HepG2 (cell line): ENCODE measurements around the gene PRKCE. TPM values are rescaled to one million over a fixed set of nuclear protein-coding genes. Genes with fewer than 3 reads are reported as not detected.

Source experiments
- ATAC-seq: fragments of 200-7000 bp; cut with Tn5 transposase; 3 replicates; pipeline ENCODE4 v1.9.1; 2020; ENCODE audit warnings: mild to moderate bottlenecking, moderate library complexity
- BruUV-seq: library from RNA; stranded (reverse); fragments of 400-500 nt; replicated peaks from 2 replicates; lab custom pipeline; 2021; lab: Mats Ljungman, UMichigan
- CTCF ChIA-PET: fragments of 300-600 bp; formaldehyde crosslinking; extraction: SDS; loops from one replicate; lab custom pipeline; 2021; ENCODE audit warnings: low total read pairs, inconsistent platforms, low intra/inter-chr PET ratio; lab: Yijun Ruan, JAX
- POLR2A ChIA-PET: fragments of 350-600 bp; sonication (Branson Sonifier 250); formaldehyde crosslinking; loops from one replicate; lab custom pipeline; 2020; ENCODE audit warnings: antibody characterized with exemption, inconsistent platforms; lab: Yijun Ruan, JAX
- DNase-seq: peaks from one replicate; pipeline ENCODE4 v3.0.0-alpha.2; 2015; ENCODE audit warnings: low spot score
- FAIRE-seq: peaks from 3 replicates; lab custom pipeline; 2011; peaks lifted over from hg19 to GRCh38; lab: Jason Lieb, UNC
- H2AFZ ChIP-seq: one replicate; pipeline ENCODE4 v1.6.1; 2011; ENCODE audit warnings: low read length, inconsistent platforms
- H3K27ac ChIP-seq: fragments of 300-600 bp; 3 replicates; pipeline ENCODE4 v1.8.0; 2011; ENCODE audit warnings: mixed run types, mild to moderate bottlenecking, mixed read lengths, low read length, inconsistent platforms; ENCODE audit not compliant: insufficient read depth; ENCODE audit errors: extremely low read length
- H3K27me3 ChIP-seq, 2 experiments: fragments of 200-600 bp in 1 of 2; 2 replicates in 1 of 2; 3 replicates in 1 of 2; pipeline versions ENCODE4 v1.6.0 to v1.8.0; 2011; ENCODE audit warnings: low read length in 2 of 2, mild to moderate bottlenecking in 2 of 2, moderate library complexity in 2 of 2, inconsistent platforms in 1 of 2; ENCODE audit not compliant: insufficient read depth in 2 of 2, control insufficient read depth in 1 of 2
- H3K36me3 ChIP-seq, 2 experiments: fragments of 200-600 bp in 1 of 2; replicated peaks in 1 of 2; 2 replicates in 1 of 2; 3 replicates in 1 of 2; pipeline versions ENCODE4 v1.5.1 to v1.8.0; 2011; ENCODE audit warnings: low read length in 2 of 2, inconsistent platforms in 1 of 2; ENCODE audit not compliant: insufficient read depth in 2 of 2, control insufficient read depth in 1 of 2
- H3K4me1 ChIP-seq: 2 replicates; pipeline ENCODE4 v1.5.1; 2012; ENCODE audit warnings: low read length, inconsistent platforms; ENCODE audit not compliant: insufficient read depth
- H3K4me2 ChIP-seq: 2 replicates; pipeline ENCODE4 v1.6.0; 2011; ENCODE audit warnings: low read depth, low read length, inconsistent platforms
- H3K4me3 ChIP-seq, 3 experiments: fragments of 200-600 bp in 1 of 3; sonication (generic), shearing (Covaris generic) in 1 of 3; replicated peaks in 1 of 3; 2 replicates each; pipeline ENCODE4 v1.5.1; 2011 to 2016; ENCODE audit warnings: low read length in 3 of 3, inconsistent platforms in 2 of 3, low read depth in 2 of 3, mild to moderate bottlenecking in 2 of 3, control low read depth in 1 of 3, mixed read lengths in 1 of 3; ENCODE audit not compliant: insufficient read depth in 1 of 3
- H3K79me2 ChIP-seq: one replicate; pipeline ENCODE4 v1.6.1; 2011; ENCODE audit warnings: low read length, inconsistent platforms; ENCODE audit not compliant: insufficient read depth
- H3K9ac ChIP-seq: 2 replicates; pipeline ENCODE4 v1.6.0; 2011; ENCODE audit warnings: mild to moderate bottlenecking, low read depth, low read length, inconsistent platforms; ENCODE audit not compliant: insufficient read depth
- H3K9me3 ChIP-seq: 2 replicates; pipeline ENCODE4 v1.5.1; 2012; ENCODE audit warnings: mild to moderate bottlenecking, low read length
- H4K20me1 ChIP-seq: 2 replicates; pipeline ENCODE4 v1.6.0; 2011; ENCODE audit warnings: inconsistent platforms, mild to moderate bottlenecking, low read length, moderate library complexity; ENCODE audit not compliant: insufficient read depth
- GFI1 ChIP-seq: sonication (generic); formaldehyde crosslinking; IDR thresholded peaks from 2 replicates; pipeline ENCODE4 v1.5.0; 2020; ENCODE audit warnings: missing genetic modification reagents, mild to moderate bottlenecking, borderline replicate concordance
- HNF4A ChIP-seq: sonication (generic); formaldehyde crosslinking; IDR thresholded peaks from 2 replicates; pipeline ENCODE4 v1.4.0; 2020; ENCODE audit warnings: missing genetic modification reagents
- HNF4G ChIP-seq, 2 experiments: sonication (generic) in 1 of 2; formaldehyde crosslinking in 1 of 2; IDR thresholded peaks; 2 replicates each; pipeline versions ENCODE4 v1.4.0 to v1.6.1; 2011 to 2020; ENCODE audit warnings: borderline replicate concordance in 2 of 2, low read depth in 2 of 2, mild to moderate bottlenecking in 2 of 2, low read length in 1 of 2, missing genetic modification reagents in 1 of 2, moderate library complexity in 1 of 2
- SMARCC2 ChIP-seq: fragments of 450-650 bp; IDR thresholded peaks from 2 replicates; pipeline ENCODE4 v1.6.1; 2017; ENCODE audit warnings: antibody characterized with exemption, mild to moderate bottlenecking
- TBP ChIP-seq: sonication (generic); formaldehyde crosslinking; IDR thresholded peaks from 2 replicates; pipeline ENCODE4 v1.5.0; 2020; ENCODE audit warnings: missing genetic modification reagents
- WGBS: methylation state at CpG from one replicate; pipeline ENCODE4 v1.1.6; 2017; ENCODE audit warnings: low lambda C conversion rate; 5-methylcytosine and 5-hydroxymethylcytosine counted together
- in situ Hi-C: cut with HindIII; loops from 2 replicates; pipeline ENCODE4 v1.10.0; 2017; ENCODE audit warnings: low pct_unique_long_range_greater_than_20kb; ENCODE audit not compliant: extremely low pct_ligation_motif_present
- intact Hi-C: fragments of 100-400 bp; cut with micrococcal nuclease; formaldehyde crosslinking; loops from one replicate; pipeline ENCODE4 v1.10.0; 2022; ENCODE audit not compliant: unreplicated experiment
- polyA plus RNA-seq, 8 experiments: library from polyadenylated mRNA; depleted of rRNA in 3 of 8; stranded (reverse) in 7 of 8; unstranded in 1 of 8; fragments of >200 nt; fragmentation: Illumina TruSeq in 4 of 8; extraction: Trizol in 4 of 8; gene quantifications; 2 replicates each; pipeline versions ENCODE4 v1.2.1 to v1.2.3, GENCODE V29; 2011 to 2016; ENCODE audit warnings: low read depth in 4 of 8, missing spikeins in 1 of 8, mixed read lengths in 1 of 8; ENCODE audit not compliant: insufficient read depth in 1 of 8
- total RNA-seq, 5 experiments: library from RNA; depleted of rRNA; stranded (reverse); fragments of >200 nt; fragmentation: Illumina TruSeq; extraction: Trizol; gene quantifications; 2 replicates each; pipeline ENCODE4 v1.2.3, GENCODE V29; 2016; ENCODE audit warnings: low read depth in 1 of 5

PRKCE gene
- total and polyA plus RNA-seq, 2 of the 13 experiments (the other 11 are each of a cell fraction or from before 2014, with no cell fraction given), result 1.0 to 3.9 TPM

DNA sequence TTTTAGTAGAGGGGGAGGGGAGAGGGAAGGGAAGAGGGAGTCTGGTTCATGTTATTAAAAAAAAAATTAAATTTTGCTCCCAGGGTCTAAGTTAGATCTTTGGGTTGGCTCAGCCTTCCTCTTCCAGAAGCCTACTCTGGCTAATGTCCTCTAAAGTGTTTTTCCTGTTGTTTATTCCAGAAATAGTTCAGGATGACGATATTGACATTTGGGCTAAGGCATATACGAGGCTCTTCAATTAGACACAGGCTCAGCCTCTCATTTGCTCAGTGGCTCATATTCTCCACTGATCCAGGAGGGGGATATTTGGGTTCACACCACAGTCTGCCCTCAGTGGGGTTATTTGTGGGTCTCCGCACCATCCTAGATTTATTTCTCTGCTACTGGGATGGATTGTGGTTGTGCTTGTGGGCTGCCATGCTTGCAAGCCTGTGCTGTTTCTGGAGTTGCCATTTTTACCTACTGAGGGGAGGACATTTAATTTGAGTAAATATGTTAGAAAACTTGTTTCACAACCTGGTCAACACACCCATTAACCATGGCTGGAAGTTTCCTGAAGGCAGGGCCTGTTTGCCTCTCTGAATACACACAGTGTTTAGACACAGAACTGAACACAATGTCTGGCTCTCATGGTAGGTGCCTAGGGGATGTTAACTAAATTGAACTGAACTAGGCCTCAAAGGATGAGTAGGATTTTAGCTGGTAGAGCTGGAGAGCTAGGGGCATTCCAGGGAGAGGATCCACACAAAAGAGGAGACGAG is 388.2 kb downstream of the PRKCE start (continued):
- TF ChIP-seq GFI1 (CRISPR knock-in tag), result no peak

DNA sequence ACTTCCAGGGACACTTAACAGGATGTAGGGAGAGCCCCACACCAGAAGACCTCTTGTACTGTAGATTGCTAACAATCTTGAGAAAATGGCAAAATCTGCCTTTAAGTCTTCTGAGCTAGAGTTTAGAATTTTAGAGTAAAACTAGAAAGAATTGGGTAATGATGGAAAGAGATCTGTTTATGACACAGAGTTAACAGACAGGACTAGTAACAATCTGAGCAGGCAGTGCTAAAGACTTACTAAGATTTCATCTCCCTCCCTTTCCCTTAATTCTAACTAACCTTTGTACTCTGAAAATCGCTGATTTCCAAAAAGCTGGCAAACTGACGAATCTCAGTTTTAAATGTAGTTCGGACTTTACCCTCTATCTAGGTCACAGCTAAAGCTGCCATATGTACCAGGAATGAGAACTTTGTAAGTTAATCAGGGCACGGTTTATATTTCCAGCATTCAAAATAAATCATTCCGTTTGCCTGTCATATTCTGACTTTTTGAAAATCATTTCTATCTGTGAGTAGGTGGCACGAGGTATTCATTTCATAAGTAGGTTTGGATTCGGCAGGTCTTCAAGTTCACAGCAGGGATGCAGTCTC is 389.2 kb downstream of the PRKCE start:
- Histone ChIP-seq H2AFZ (no peak overlapping the region), H3K4me2 (no peak overlapping the region), H4K20me1 (no peaks in the 10 kb centered on the region), H3K9ac (no peak overlapping the region), H3K4me3 (no peak overlapping the region), H3K79me2 (no peaks in the 10 kb centered on the region), H3K4me1 (peaks cover 59% of the 10 kb centered on the region), H3K36me3 (no peaks in the 10 kb centered on the region), H3K9me3 (no peaks in the 10 kb centered on the region), H3K27ac (no peak overlapping the region), H3K27me3 (no peaks in the 10 kb centered on the region)
- CTCF ChIA-PET, result no interaction called here
- in situ Hi-C loops, result no loop called here
- FAIRE-seq, result peak; percentile 75
- no peak for DNase-seq
- BruUV-seq, result no TSS peak
- POLR2A ChIA-PET, result no interaction called here
- no peak for ATAC-seq
- 68% methylated on average over 7 of the region's 7 CpGs for WGBS
- TF ChIP-seq HNF4G (IDR thresholded peaks at IDR 0.05; ENCODE audit: borderline replicate concordance, low read depth, low read length) (peak; percentile 46), HNF4G (CRISPR knock-in tag; IDR thresholded peaks at IDR 0.05; ENCODE audit: borderline replicate concordance, low read depth) (no peak), GFI1 (CRISPR knock-in tag) (peak; percentile 34; the same call in 1 of the 2 replicates), SMARCC2 (no peak), HNF4A (CRISPR knock-in tag) (0 out of 2 replicates have a peak, but pooled peaks have one; percentile 10), TBP (CRISPR knock-in tag) (no peak)
- intact Hi-C loops, result no loop called here
